ENCODE measurements around the gene NFIA. TPM values are rescaled to one million over a fixed set of nuclear protein-coding genes. Genes with fewer than 3 reads are reported as not detected.

The NFIA gene
- total RNA-seq, 1 donor from 2014 or later: 31.3 TPM

DNA sequence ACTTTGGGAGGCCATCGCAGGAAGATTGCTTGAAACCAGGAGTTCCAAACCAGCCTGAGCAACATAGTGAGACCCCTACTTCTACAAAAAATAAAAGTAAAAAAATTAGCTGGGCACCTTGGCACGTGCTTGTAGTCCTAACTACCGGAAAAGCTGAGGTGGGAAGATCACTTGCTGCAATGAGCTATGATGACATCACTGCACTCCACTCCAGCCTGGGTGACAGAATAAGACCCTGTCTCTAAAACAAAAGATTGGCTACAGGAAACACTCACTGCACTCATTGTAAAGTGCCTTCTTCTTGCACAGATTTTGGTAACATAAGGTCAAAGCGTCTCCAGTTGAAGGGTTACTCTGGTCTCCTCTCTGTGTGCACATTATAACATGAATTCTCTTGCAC is 336.8 kb downstream of the NFIA start:
- H3K9ac ChIP-seq (ENCODE audit: low read depth in 1 of 3, low read length in 3 of 3): no peak overlapping the region
- no peaks in the 10 kb centered on the region for H3K9me3 ChIP-seq (ENCODE audit: control insufficient read depth in 3 of 3, low read length in 3 of 3)
- H3K27me3 ChIP-seq (ENCODE audit: control insufficient read depth in 3 of 3, insufficient read depth in 3 of 3, low read length in 3 of 3): no peaks in the 10 kb centered on the region
- no peak overlapping the region for H3K4me3 ChIP-seq (ENCODE audit: low read length in 3 of 3)
- peaks cover 0 to 2% (median 0%) of the 10 kb centered on the region in 3 donors for H3K36me3 ChIP-seq (ENCODE audit: control insufficient read depth in 3 of 3, insufficient read depth in 3 of 3, low read length in 3 of 3)
- H3K4me1 ChIP-seq (ENCODE audit: control insufficient read depth in 3 of 3, insufficient read depth in 3 of 3, low read length in 3 of 3): peaks cover 0 to 2% (median 0%) of the 10 kb centered on the region in 3 donors
- H3K27ac ChIP-seq (ENCODE audit: low read depth, low read length): no peak overlapping the region

DNA sequence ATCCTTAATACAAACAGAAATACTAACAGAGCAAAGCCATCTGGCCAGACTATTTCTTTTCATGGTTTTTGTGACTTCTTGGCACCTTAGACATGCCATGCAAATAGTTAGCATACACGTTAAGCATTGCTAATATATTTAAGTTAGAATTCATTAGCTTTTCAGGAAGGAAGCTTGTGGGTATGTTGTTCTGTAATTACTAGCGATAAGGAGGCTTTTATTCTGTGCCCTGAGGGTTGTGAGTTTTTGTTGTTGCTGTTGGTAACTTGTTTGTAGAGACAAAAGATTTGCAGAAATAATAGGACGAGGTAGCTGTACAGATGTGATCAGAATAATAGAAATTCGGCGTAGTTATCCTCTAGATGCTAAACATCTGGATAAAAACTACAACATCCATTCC is 337.3 kb downstream of the NFIA start:
- Histone ChIP-seq H3K27ac (ENCODE audit: low read depth, low read length) (no peak overlapping the region), H3K27me3 (ENCODE audit: control insufficient read depth in 3 of 3, insufficient read depth in 3 of 3, low read length in 3 of 3) (no peaks in the 10 kb centered on the region)

DNA sequence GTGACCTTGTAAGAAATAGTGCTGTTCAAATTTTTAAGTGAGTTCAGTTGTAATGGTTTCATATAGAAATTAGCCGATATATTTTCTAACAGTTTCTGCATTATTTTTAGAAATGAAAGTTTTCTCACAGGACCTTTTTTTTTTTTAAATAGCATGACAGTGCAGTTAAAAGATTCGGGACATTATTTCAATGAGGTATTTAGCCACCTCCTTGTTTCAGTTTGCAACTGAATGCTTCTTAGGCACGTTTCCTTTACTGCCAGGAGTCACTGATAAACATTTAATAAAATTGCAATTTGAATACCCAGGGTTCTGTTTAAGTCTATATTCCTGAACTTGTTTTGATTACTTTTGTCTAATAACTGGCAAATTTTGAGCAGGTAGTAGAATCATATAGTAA is 337.9 kb downstream of the NFIA start:
- no peaks in the 10 kb centered on the region for H3K9me3 ChIP-seq (ENCODE audit: control insufficient read depth in 3 of 3, low read length in 3 of 3)
- no peak overlapping the region for H3K9ac ChIP-seq (ENCODE audit: low read depth in 1 of 3, low read length in 3 of 3)
- H3K27me3 ChIP-seq (ENCODE audit: control insufficient read depth in 3 of 3, insufficient read depth in 3 of 3, low read length in 3 of 3): no peaks in the 10 kb centered on the region
- H3K27ac ChIP-seq (ENCODE audit: low read depth, low read length): no peak overlapping the region
- no peaks in the 10 kb centered on the region for H3K36me3 ChIP-seq (ENCODE audit: control insufficient read depth in 3 of 3, insufficient read depth in 3 of 3, low read length in 3 of 3)
- H3K4me3 ChIP-seq (ENCODE audit: low read length in 3 of 3): no peak overlapping the region
- H3K4me1 ChIP-seq (ENCODE audit: control insufficient read depth in 3 of 3, insufficient read depth in 3 of 3, low read length in 3 of 3): peaks cover 0 to 11% (median 0%) of the 10 kb centered on the region in 3 donors

More for the DNA sequence above, 337.3 kb downstream of the NFIA start:
- no peak overlapping the region for H3K4me3 ChIP-seq (ENCODE audit: low read length in 3 of 3)
- H3K9ac ChIP-seq (ENCODE audit: low read depth in 1 of 3, low read length in 3 of 3): no peak overlapping the region
- H3K36me3 ChIP-seq (ENCODE audit: control insufficient read depth in 3 of 3, insufficient read depth in 3 of 3, low read length in 3 of 3): no peaks in the 10 kb centered on the region
- no peaks in the 10 kb centered on the region for H3K9me3 ChIP-seq (ENCODE audit: control insufficient read depth in 3 of 3, low read length in 3 of 3)
- H3K4me1 ChIP-seq (ENCODE audit: control insufficient read depth in 3 of 3, insufficient read depth in 3 of 3, low read length in 3 of 3): peaks cover 0 to 5% (median 0%) of the 10 kb centered on the region in 3 donors

DNA sequence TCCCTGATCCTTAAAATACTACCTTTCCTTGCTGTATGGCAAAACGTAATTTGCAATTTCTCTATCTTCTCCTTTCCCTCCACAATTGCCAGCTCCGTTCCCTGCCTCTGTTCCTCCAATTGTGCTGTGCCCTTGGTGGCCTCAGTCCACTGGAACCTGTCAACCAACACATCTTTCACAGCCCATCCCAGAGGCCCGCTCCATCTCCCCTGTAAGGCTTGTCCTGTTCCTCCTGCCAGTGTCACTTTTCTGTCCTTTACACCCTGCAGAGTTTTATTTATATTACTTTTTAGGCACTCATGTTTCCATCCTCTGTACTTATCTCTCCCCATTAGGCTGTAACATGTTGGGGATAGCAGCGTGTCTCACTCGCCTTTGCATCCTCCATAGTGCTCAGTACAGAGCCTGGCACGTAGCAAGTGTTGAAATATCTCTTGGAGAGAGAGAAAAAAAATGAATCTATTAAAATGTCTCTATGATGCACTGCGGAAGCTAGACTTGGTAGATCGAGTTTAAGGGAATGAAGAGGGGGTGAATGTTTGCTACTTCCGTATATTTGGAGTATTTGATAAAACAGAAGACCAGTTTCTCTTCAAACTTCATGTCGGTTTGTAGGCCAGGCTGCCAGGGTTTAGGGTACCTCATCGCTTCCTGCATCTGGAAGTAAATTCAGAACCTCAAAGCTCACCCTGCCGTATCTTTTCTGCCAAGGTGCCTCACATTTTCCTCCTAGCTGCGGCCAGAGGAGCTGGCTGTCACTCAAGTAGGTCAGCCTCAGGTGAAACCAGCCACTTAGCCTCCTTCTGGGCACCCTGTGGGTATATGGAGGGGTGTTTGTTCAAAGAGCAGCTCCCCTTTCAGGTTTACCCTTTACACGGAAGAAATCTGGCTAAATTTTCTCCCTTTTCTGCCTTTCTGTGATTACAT is 338.8 kb downstream of the NFIA start:
- no peaks in the 10 kb centered on the region for H3K36me3 ChIP-seq (ENCODE audit: control insufficient read depth in 3 of 3, insufficient read depth in 3 of 3, low read length in 3 of 3)
- no peaks in the 10 kb centered on the region for H3K9me3 ChIP-seq (ENCODE audit: control insufficient read depth in 3 of 3, low read length in 3 of 3)
- H3K27me3 ChIP-seq (ENCODE audit: control insufficient read depth in 3 of 3, insufficient read depth in 3 of 3, low read length in 3 of 3): no peaks in the 10 kb centered on the region
- peaks cover 0 to 12% (median 0%) of the 10 kb centered on the region in 3 donors for H3K4me1 ChIP-seq (ENCODE audit: control insufficient read depth in 3 of 3, insufficient read depth in 3 of 3, low read length in 3 of 3)
- H3K27ac ChIP-seq (ENCODE audit: low read depth, low read length): no peak overlapping the region
- H3K4me3 ChIP-seq (ENCODE audit: low read length in 3 of 3): no peak overlapping the region
- no peak overlapping the region for H3K9ac ChIP-seq (ENCODE audit: low read depth in 1 of 3, low read length in 3 of 3)

DNA sequence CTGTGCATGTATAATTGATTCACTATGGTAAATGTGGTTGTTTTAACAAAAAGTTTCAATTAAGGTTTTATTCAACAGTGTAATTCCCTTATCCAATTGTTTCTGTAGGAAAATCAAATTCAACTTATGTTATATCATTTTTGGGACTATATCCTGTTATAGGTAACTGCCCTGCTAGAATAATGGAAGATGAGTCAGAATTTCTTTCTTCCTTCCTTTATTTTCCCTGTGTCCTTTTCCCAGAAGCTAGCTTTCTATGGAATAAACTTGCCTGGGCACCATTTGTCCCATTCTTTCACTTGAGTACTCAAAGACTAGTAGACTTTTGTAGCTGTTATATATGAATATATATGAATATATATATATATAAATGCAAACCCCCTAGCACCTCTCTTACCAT is 341.3 kb downstream of the NFIA start:
- no peaks in the 10 kb centered on the region for H3K27me3 ChIP-seq (ENCODE audit: control insufficient read depth in 3 of 3, insufficient read depth in 3 of 3, low read length in 3 of 3)
- peaks cover 0 to 12% (median 0%) of the 10 kb centered on the region in 3 donors for H3K4me1 ChIP-seq (ENCODE audit: control insufficient read depth in 3 of 3, insufficient read depth in 3 of 3, low read length in 3 of 3)
- H3K4me3 ChIP-seq (ENCODE audit: low read length in 3 of 3): no peak overlapping the region
- no peaks in the 10 kb centered on the region for H3K9me3 ChIP-seq (ENCODE audit: control insufficient read depth in 3 of 3, low read length in 3 of 3)
- H3K36me3 ChIP-seq (ENCODE audit: control insufficient read depth in 3 of 3, insufficient read depth in 3 of 3, low read length in 3 of 3): peaks cover 0 to 4% (median 0%) of the 10 kb centered on the region in 3 donors
- no peak overlapping the region for H3K9ac ChIP-seq (ENCODE audit: low read depth in 1 of 3, low read length in 3 of 3)
- H3K27ac ChIP-seq (ENCODE audit: low read depth, low read length): no peak overlapping the region

DNA sequence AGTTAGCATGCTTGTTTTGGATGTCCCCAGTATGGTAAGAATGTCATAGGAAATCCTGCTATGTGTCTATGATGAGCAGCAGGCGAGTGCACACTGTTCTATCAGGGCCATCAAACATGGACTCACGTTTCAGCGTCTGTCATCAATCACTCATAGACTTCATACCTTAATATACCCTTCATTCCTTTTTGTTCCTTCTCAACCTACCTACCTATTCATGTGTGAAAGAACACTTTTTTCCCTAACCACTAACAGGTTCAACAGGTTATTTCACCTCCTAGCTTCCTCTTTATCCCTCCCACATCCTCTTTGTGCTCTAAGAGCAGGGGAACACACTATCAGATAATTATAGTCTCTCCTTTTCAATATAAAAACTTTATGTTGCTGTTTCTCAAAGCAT is 342.0 kb downstream of the NFIA start:
- Histone ChIP-seq H3K4me3 (ENCODE audit: low read length in 3 of 3) (no peak overlapping the region), H3K27me3 (ENCODE audit: control insufficient read depth in 3 of 3, insufficient read depth in 3 of 3, low read length in 3 of 3) (no peaks in the 10 kb centered on the region), H3K9me3 (ENCODE audit: control insufficient read depth in 3 of 3, low read length in 3 of 3) (no peaks in the 10 kb centered on the region), H3K36me3 (ENCODE audit: control insufficient read depth in 3 of 3, insufficient read depth in 3 of 3, low read length in 3 of 3) (peaks cover 0 to 4% (median 0%) of the 10 kb centered on the region in 3 donors), H3K9ac (ENCODE audit: low read depth in 1 of 3, low read length in 3 of 3) (no peak overlapping the region), H3K4me1 (ENCODE audit: control insufficient read depth in 3 of 3, insufficient read depth in 3 of 3, low read length in 3 of 3) (peaks cover 0 to 11% (median 0%) of the 10 kb centered on the region in 3 donors), H3K27ac (ENCODE audit: low read depth, low read length) (no peak overlapping the region)

DNA sequence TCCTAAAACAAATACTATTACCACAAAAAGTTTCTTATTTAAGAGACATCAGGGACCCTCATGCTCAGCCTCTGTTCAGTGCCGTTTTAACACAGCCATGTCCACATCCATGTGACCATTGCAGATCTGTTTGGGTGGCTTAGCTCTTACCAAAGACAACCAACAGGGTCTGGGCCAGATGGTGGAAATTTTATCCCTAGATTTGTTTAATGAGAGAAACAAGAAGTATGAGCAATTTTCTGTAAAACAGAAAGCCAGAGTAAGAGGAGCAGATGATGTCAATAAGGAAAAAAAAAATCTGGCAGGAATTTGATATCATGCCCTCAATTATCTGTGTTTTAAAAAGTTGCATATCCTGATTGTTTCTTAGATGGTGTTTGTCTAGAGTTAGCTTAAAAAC is 342.7 kb downstream of the NFIA start:
- Histone ChIP-seq H3K36me3 (ENCODE audit: control insufficient read depth in 3 of 3, insufficient read depth in 3 of 3, low read length in 3 of 3) (peaks cover 0 to 4% (median 0%) of the 10 kb centered on the region in 3 donors), H3K9me3 (ENCODE audit: control insufficient read depth in 3 of 3, low read length in 3 of 3) (no peaks in the 10 kb centered on the region), H3K27me3 (ENCODE audit: control insufficient read depth in 3 of 3, insufficient read depth in 3 of 3, low read length in 3 of 3) (no peaks in the 10 kb centered on the region), H3K9ac (ENCODE audit: low read depth in 1 of 3, low read length in 3 of 3) (no peak overlapping the region), H3K4me1 (ENCODE audit: control insufficient read depth in 3 of 3, insufficient read depth in 3 of 3, low read length in 3 of 3) (peaks cover 0 to 9% (median 0%) of the 10 kb centered on the region in 3 donors), H3K27ac (ENCODE audit: low read depth, low read length) (no peak overlapping the region), H3K4me3 (ENCODE audit: low read length in 3 of 3) (no peak overlapping the region)

DNA sequence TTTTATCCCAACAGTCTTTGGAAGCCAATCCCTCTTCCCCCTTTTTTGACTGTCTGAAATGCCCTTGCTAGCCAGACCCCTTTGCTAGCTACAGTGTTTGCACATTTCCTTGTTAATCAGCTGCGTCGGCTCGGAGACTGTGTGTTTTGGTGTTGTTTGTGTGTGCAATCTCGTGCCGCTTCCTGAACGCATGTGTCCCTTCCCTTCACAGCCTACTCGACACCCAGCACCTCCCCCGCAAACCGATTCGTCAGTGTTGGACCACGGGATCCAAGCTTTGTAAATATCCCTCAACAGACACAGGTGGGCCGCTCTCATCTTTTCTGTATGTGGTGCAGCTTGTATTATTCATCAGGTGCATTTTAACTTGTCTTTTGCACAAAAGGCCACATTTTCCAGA is 343.9 kb downstream of the NFIA start:
- H3K27ac ChIP-seq (ENCODE audit: low read depth, low read length): no peak overlapping the region
- no peak overlapping the region for H3K9ac ChIP-seq (ENCODE audit: low read depth in 1 of 3, low read length in 3 of 3)
- H3K27me3 ChIP-seq (ENCODE audit: control insufficient read depth in 3 of 3, insufficient read depth in 3 of 3, low read length in 3 of 3): no peaks in the 10 kb centered on the region
- H3K9me3 ChIP-seq (ENCODE audit: control insufficient read depth in 3 of 3, low read length in 3 of 3): no peaks in the 10 kb centered on the region
- H3K4me3 ChIP-seq (ENCODE audit: low read length in 3 of 3): no peak overlapping the region
- peaks cover 0 to 4% (median 0%) of the 10 kb centered on the region in 3 donors for H3K36me3 ChIP-seq (ENCODE audit: control insufficient read depth in 3 of 3, insufficient read depth in 3 of 3, low read length in 3 of 3)
- peaks cover 0 to 9% (median 0%) of the 10 kb centered on the region in 3 donors for H3K4me1 ChIP-seq (ENCODE audit: control insufficient read depth in 3 of 3, insufficient read depth in 3 of 3, low read length in 3 of 3)

DNA sequence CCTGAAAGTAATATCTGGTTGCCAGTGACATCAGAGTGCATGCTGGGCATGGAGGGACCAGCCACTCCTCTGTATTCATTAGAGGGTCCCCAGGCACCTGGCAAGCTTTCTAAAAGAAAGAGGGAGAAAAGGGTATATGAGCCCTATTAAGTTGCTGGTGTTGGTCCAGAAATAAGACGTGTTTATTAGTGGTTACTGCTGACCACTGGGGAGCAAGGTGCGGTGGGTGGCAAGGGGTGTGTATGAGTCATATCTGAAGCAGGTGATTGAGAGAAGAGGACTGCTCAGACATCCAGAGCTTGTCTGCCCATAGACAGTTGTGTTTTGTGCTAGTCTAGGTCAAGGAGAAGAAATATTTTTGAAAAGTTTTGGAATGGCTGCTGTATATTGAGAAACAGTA is 344.5 kb downstream of the NFIA start:
- H3K9ac ChIP-seq (ENCODE audit: low read depth in 1 of 3, low read length in 3 of 3): no peak overlapping the region
- peaks cover 0 to 4% (median 0%) of the 10 kb centered on the region in 3 donors for H3K36me3 ChIP-seq (ENCODE audit: control insufficient read depth in 3 of 3, insufficient read depth in 3 of 3, low read length in 3 of 3)
- H3K4me1 ChIP-seq (ENCODE audit: control insufficient read depth in 3 of 3, insufficient read depth in 3 of 3, low read length in 3 of 3): peaks cover 0 to 9% (median 0%) of the 10 kb centered on the region in 3 donors
- H3K9me3 ChIP-seq (ENCODE audit: control insufficient read depth in 3 of 3, low read length in 3 of 3): no peaks in the 10 kb centered on the region
- H3K27me3 ChIP-seq (ENCODE audit: control insufficient read depth in 3 of 3, insufficient read depth in 3 of 3, low read length in 3 of 3): no peaks in the 10 kb centered on the region
- no peak overlapping the region for H3K4me3 ChIP-seq (ENCODE audit: low read length in 3 of 3)
- no peak overlapping the region for H3K27ac ChIP-seq (ENCODE audit: low read depth, low read length)

DNA sequence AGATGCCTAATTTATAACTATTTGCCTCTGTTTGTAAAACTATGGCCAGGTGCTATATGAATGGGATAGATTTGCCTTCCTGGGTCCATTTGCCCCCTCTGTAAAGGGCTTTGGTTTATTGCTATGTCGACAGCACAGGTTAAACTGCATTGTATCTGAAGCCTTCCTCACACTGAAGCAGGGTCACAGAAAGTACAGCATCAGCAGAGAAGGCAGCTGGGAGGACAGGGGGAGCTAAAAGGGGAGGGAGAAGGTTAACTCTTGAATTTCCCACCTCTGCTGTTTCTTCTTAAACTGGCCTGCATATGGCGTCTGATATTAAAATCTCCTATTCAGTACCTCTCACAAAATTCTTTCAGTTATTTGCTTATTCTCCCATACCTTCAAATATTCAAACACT is 345.1 kb downstream of the NFIA start:
- Histone ChIP-seq H3K9ac (ENCODE audit: low read depth in 1 of 3, low read length in 3 of 3) (no peak overlapping the region), H3K4me3 (ENCODE audit: low read length in 3 of 3) (no peak overlapping the region), H3K4me1 (ENCODE audit: control insufficient read depth in 3 of 3, insufficient read depth in 3 of 3, low read length in 3 of 3) (peaks cover 0 to 9% (median 0%) of the 10 kb centered on the region in 3 donors), H3K9me3 (ENCODE audit: control insufficient read depth in 3 of 3, low read length in 3 of 3) (no peaks in the 10 kb centered on the region), H3K36me3 (ENCODE audit: control insufficient read depth in 3 of 3, insufficient read depth in 3 of 3, low read length in 3 of 3) (peaks cover 0 to 4% (median 0%) of the 10 kb centered on the region in 3 donors), H3K27me3 (ENCODE audit: control insufficient read depth in 3 of 3, insufficient read depth in 3 of 3, low read length in 3 of 3) (no peaks in the 10 kb centered on the region), H3K27ac (ENCODE audit: low read depth, low read length) (no peak overlapping the region)

Data from skeletal muscle tissue (tissue), 4 donors.